ENCODE results near the gene MTA3. TPM values are rescaled to one million over a fixed set of nuclear protein-coding genes. Genes with fewer than 3 reads are reported as not detected.

Gene MTA3
- total and polyA plus RNA-seq, 2 donors (not counting 3 experiments of a cell fraction or from before 2014, with no cell fraction given) = 36.3 to 53.3 TPM

DNA sequence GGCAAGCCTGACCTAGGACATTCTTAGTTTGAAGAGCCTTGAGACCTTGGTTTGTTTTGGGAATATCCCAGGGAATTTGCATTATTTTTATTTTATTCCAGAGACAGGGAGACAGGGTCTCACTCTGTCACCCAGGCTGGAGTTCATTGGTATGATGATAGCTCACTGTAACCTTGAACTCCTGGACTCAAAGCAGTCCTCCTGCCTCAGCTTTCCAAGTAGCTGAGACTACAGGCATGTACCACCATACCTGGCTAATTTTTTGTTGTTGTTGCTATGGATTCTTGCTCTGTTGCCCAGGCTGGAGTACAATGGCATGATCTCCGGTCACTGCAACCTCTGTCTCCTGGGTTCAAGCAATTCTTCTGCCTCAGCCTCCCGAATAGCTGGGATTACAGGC is 4.8 kb downstream of the MTA3 start:
- FAIRE-seq (no peak), DNase-seq (ENCODE audit: low read depth, low spot score) (no peak)
- peaks cover 9% of the 10 kb centered on the region for H3K4me1 ChIP-seq (ENCODE audit: control insufficient read depth, extremely low read depth, insufficient read depth, low read length)
- intact Hi-C loops (cut with micrococcal nuclease) (no loop called here), dilution Hi-C loops (cut with MboI; ENCODE audit: extremely low pct_ligation_motif_present, low sequenced_read_pairs) (no loop called here)
- no peaks in the 10 kb centered on the region for H4K20me1 ChIP-seq (replicated peaks; ENCODE audit: control insufficient read depth, extremely low read depth, insufficient read depth, low read length)
- peaks cover 8 to 9% of the 10 kb centered on the region in 2 experiments for H3K36me3 ChIP-seq (ENCODE audit: control insufficient read depth in 2 of 2, extremely low read depth in 1 of 2, insufficient read depth in 2 of 2, low read length in 2 of 2)
- TF ChIP-seq FOS (IDR thresholded peaks at IDR 0.05; ENCODE audit: borderline replicate concordance, insufficient read depth, low read length) (no peak), POLR2A (IDR thresholded peaks at IDR 0.05; ENCODE audit: low read depth, low read length) (no peak)
- no peaks in the 10 kb centered on the region for H3K9me1 ChIP-seq (replicated peaks; ENCODE audit: control insufficient read depth, extremely low read depth, insufficient read depth, low read length)
- no peaks in the 10 kb centered on the region for H3K27me3 ChIP-seq (ENCODE audit: control insufficient read depth in 2 of 2, insufficient read depth in 2 of 2, low read length in 2 of 2)
- ChIA-PET CTCF (interaction anchor here (1.3 kb wide), 1 partner anchor 90 kb away, joined by 3 read pairs; no protein-coding TSS in a partner anchor), POLR2A (no interaction called here)
- H3K9me3 ChIP-seq (replicated peaks; ENCODE audit: control insufficient read depth, insufficient read depth, low read length) = no peaks in the 10 kb centered on the region
- H3K4me3 ChIP-seq (replicated peaks in 1 of 3; ENCODE audit: insufficient read depth in 1 of 3, low read depth in 1 of 3, low read length in 3 of 3) = no peak overlapping the region
- no peak overlapping the region for H3K27ac ChIP-seq (ENCODE audit: insufficient read depth, low read depth, low read length)
- BruUV-seq (replicated peaks) = no TSS peak
- peaks cover 39% of the 10 kb centered on the region for H3K79me2 ChIP-seq (ENCODE audit: control insufficient read depth, insufficient read depth, low read length)
- no peak overlapping the region for H3K4me2 ChIP-seq (ENCODE audit: insufficient read depth, low read length)
- no peak overlapping the region for H2AFZ ChIP-seq (ENCODE audit: low read depth, low read length)
- no peak overlapping the region for H3K9ac ChIP-seq (replicated peaks; ENCODE audit: extremely low read depth, insufficient read depth, low read length)

DNA sequence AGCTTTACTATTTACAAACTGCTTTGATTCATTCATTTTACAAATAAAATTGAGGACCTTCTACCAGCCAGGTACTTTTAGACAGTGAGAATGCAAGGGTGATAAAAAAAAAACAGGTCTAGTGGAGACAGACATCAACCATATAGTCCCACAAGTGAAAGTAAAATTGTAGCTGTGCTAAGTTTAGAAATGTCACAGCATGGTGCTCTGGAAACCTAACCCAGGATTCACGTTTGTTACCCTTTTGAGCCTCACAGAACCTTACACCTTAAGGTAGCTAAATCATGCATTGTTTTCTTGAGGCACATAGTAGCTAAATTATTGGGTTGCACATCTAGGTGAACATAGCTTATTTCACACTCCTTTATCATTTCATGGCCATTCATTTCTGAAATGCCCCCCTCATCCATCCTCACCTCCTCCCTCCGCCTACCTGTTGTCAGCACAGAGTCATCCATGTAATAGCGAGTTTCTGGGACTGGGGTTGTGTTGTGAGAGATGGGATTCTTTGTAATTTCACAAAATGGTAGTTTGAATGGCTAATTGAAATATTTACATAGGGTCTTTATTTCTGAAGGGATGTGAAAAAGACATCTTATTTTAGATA is 7.1 kb downstream of the MTA3 start:
- FAIRE-seq = no peak
- Histone ChIP-seq H3K79me2 (ENCODE audit: control insufficient read depth, insufficient read depth, low read length) (peaks cover 33% of the 10 kb centered on the region), H3K27me3 (ENCODE audit: control insufficient read depth in 2 of 2, insufficient read depth in 2 of 2, low read length in 2 of 2) (no peaks in the 10 kb centered on the region), H3K36me3 (ENCODE audit: control insufficient read depth in 2 of 2, extremely low read depth in 1 of 2, insufficient read depth in 2 of 2, low read length in 2 of 2) (peaks cover 13 to 15% of the 10 kb centered on the region in 2 experiments), H3K4me3 (replicated peaks in 1 of 3; ENCODE audit: insufficient read depth in 1 of 3, low read depth in 1 of 3, low read length in 3 of 3) (no peak overlapping the region), H3K4me1 (ENCODE audit: control insufficient read depth, extremely low read depth, insufficient read depth, low read length) (no peaks in the 10 kb centered on the region), H4K20me1 (replicated peaks; ENCODE audit: control insufficient read depth, extremely low read depth, insufficient read depth, low read length) (no peaks in the 10 kb centered on the region), H3K9me3 (replicated peaks; ENCODE audit: control insufficient read depth, insufficient read depth, low read length) (no peaks in the 10 kb centered on the region), H2AFZ (ENCODE audit: low read depth, low read length) (no peak overlapping the region), H3K27ac (ENCODE audit: insufficient read depth, low read depth, low read length) (no peak overlapping the region), H3K9ac (replicated peaks; ENCODE audit: extremely low read depth, insufficient read depth, low read length) (no peak overlapping the region), H3K4me2 (ENCODE audit: insufficient read depth, low read length) (no peak overlapping the region), H3K9me1 (replicated peaks; ENCODE audit: control insufficient read depth, extremely low read depth, insufficient read depth, low read length) (no peaks in the 10 kb centered on the region)
- intact Hi-C loops (cut with micrococcal nuclease) = no loop called here
- TF ChIP-seq, protein P1, sequence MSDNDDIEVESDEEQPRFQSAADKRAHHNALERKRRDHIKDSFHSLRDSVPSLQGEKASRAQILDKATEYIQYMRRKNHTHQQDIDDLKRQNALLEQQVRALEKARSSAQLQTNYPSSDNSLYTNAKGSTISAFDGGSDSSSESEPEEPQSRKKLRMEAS (IDR thresholded peaks at IDR 0.05; ENCODE audit: insufficient read depth, insufficient read length) = no peak
- TF ChIP-seq GATA2 (IDR thresholded peaks at IDR 0.05; ENCODE audit: insufficient read depth, insufficient read length, low read depth, low read length) = no peak
- no peak for TF ChIP-seq POLR2AphosphoS5 (IDR thresholded peaks at IDR 0.05; ENCODE audit: insufficient read depth, low read depth, low read length)
- TF ChIP-seq JUN (IDR thresholded peaks at IDR 0.05; ENCODE audit: borderline replicate concordance, insufficient read depth, insufficient read length, low read depth) = no peak
- TF ChIP-seq FOS (IDR thresholded peaks at IDR 0.05; ENCODE audit: borderline replicate concordance, insufficient read depth, low read length) = no peak
- TF ChIP-seq MYC (IDR thresholded peaks at IDR 0.05; ENCODE audit: low read depth, low read length) = no peak
- no peak for TF ChIP-seq POLR2A (IDR thresholded peaks at IDR 0.05; ENCODE audit: low read depth, low read length)
- TF ChIP-seq, protein P2, sequence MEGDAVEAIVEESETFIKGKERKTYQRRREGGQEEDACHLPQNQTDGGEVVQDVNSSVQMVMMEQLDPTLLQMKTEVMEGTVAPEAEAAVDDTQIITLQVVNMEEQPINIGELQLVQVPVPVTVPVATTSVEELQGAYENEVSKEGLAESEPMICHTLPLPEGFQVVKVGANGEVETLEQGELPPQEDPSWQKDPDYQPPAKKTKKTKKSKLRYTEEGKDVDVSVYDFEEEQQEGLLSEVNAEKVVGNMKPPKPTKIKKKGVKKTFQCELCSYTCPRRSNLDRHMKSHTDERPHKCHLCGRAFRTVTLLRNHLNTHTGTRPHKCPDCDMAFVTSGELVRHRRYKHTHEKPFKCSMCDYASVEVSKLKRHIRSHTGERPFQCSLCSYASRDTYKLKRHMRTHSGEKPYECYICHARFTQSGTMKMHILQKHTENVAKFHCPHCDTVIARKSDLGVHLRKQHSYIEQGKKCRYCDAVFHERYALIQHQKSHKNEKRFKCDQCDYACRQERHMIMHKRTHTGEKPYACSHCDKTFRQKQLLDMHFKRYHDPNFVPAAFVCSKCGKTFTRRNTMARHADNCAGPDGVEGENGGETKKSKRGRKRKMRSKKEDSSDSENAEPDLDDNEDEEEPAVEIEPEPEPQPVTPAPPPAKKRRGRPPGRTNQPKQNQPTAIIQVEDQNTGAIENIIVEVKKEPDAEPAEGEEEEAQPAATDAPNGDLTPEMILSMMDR (IDR thresholded peaks at IDR 0.05; ENCODE audit: extremely low read depth in 1 of 2, insufficient read depth in 1 of 2, low read depth in 1 of 2, low read length in 2 of 2) = no peak
- no peak for TF ChIP-seq EZH2 (IDR thresholded peaks at IDR 0.05; ENCODE audit: borderline replicate concordance, low read depth, low read length, severe bottlenecking)
- ChIA-PET POLR2A (no interaction called here), CTCF (no interaction called here)
- dilution Hi-C loops (cut with MboI; ENCODE audit: extremely low pct_ligation_motif_present, low sequenced_read_pairs) = no loop called here
- no peak for DNase-seq (ENCODE audit: low read depth, low spot score)
- no TSS peak for BruUV-seq (replicated peaks)

Measured in endothelial cell of umbilical vein (primary cell).